HG03066 (cell line): ENCODE measurements around the gene TMEM150C.

Source experiments
- ATAC-seq: cut with Tn5 transposase; IDR thresholded peaks from one replicate; pipeline ENCODE4 v1.9.1; 2021; ENCODE audit warnings: low read depth; ENCODE audit not compliant: unreplicated experiment

Gene TMEM150C

GRCh38 chr4:82561786-82562563 lies at the start of gene TMEM150C:
Gene TMEM150C, minus strand, starts transcription at chr4:82561988. Its CDS starts 57,331 bp downstream, at chr4:82504657.
- ATAC-seq = no peak

- ATAC-seq = no peak
Measured at GRCh38 chr4:82611527-82611926, 49.7 kb upstream of the TMEM150C start.

GRCh38 chr4:82610041-82610440 lies 48.3 kb upstream of the TMEM150C start:
- no peak for ATAC-seq

GRCh38 chr4:82606622-82607021 lies 44.8 kb upstream of the TMEM150C start:
- no peak for ATAC-seq

- no peak for ATAC-seq
Measured at GRCh38 chr4:82604522-82604921, 42.7 kb upstream of the TMEM150C start.

- ATAC-seq = no peak
Measured at GRCh38 chr4:82601242-82602015, 39.6 kb upstream of the TMEM150C start.

GRCh38 chr4:82599336-82599735 lies 37.5 kb upstream of the TMEM150C start:
- no peak for ATAC-seq

- no peak for ATAC-seq
Measured at GRCh38 chr4:82594456-82594855, 32.7 kb upstream of the TMEM150C start.

- ATAC-seq = no peak
Measured at GRCh38 chr4:82593411-82593810, 31.6 kb upstream of the TMEM150C start.

- no peak for ATAC-seq
Measured at GRCh38 chr4:82592639-82593038, 30.9 kb upstream of the TMEM150C start.

- no peak for ATAC-seq
Measured at GRCh38 chr4:82591592-82591991, 29.8 kb upstream of the TMEM150C start.

GRCh38 chr4:82589756-82590155 lies 28.0 kb upstream of the TMEM150C start:
- ATAC-seq = no peak

- no peak for ATAC-seq
Measured at GRCh38 chr4:82588771-82589270, 27.0 kb upstream of the TMEM150C start.

- ATAC-seq = no peak
Measured at GRCh38 chr4:82587826-82588540, 26.2 kb upstream of the TMEM150C start.

GRCh38 chr4:82585690-82586435 lies 24.1 kb upstream of the TMEM150C start:
- ATAC-seq = no peak

- ATAC-seq = no peak
Measured at GRCh38 chr4:82584931-82585330, 23.1 kb upstream of the TMEM150C start.

GRCh38 chr4:82583897-82584587 lies 22.3 kb upstream of the TMEM150C start:
- no peak for ATAC-seq

- ATAC-seq = no peak
Measured at GRCh38 chr4:82579932-82580331, 18.1 kb upstream of the TMEM150C start.

GRCh38 chr4:82578935-82579334 lies 17.1 kb upstream of the TMEM150C start:
- ATAC-seq = no peak

GRCh38 chr4:82577451-82577850 lies 15.7 kb upstream of the TMEM150C start:
- no peak for ATAC-seq
